Panc1 (cell line): Measurements from ENCODE around the gene FOXO4. TPM values are rescaled to one million over a fixed set of nuclear protein-coding genes. Genes with fewer than 3 reads are reported as not detected.

ENCODE experiments used
- ATAC-seq: fragments of 200-7000 bp; cut with Tn5 transposase; 2 replicates; pipeline ENCODE4 v1.9.1; 2020; ENCODE audit warnings: mild to moderate bottlenecking, moderate library complexity
- BruUV-seq: library from RNA; stranded (reverse); fragments of 400-500 nt; replicated peaks from 2 replicates; lab custom pipeline; 2021; lab: Mats Ljungman, UMichigan
- CTCF ChIA-PET: fragments of 300-600 bp; sonication (Branson Sonifier 250); formaldehyde crosslinking; loops from one replicate; lab custom pipeline; 2022; ENCODE audit warnings: antibody characterized with exemption; lab: Charles Lee
- POLR2A ChIA-PET: fragments of 300-600 bp; sonication (Branson Sonifier 250); formaldehyde crosslinking; loops from one replicate; lab custom pipeline; 2022; ENCODE audit warnings: antibody characterized with exemption; lab: Charles Lee
- DNase-seq: peaks from one replicate; pipeline ENCODE4 v3.0.0-alpha.2; 2010; ENCODE audit warnings: low read depth, low spot score
- H3K27ac ChIP-seq: 2 replicates; pipeline ENCODE4 v1.5.1; 2011; ENCODE audit warnings: mild to moderate bottlenecking, low read length, inconsistent platforms
- H3K27me3 ChIP-seq: fragments of 200-500 bp; sonication (Bioruptor generic); 2 replicates; pipeline ENCODE4 v1.6.0; 2014; ENCODE audit warnings: low read length, inconsistent platforms; ENCODE audit not compliant: control insufficient read depth, insufficient read depth
- H3K36me3 ChIP-seq: fragments of 200-500 bp; sonication (Bioruptor generic); 2 replicates; pipeline ENCODE4 v1.5.1; 2014; ENCODE audit warnings: inconsistent platforms, mild to moderate bottlenecking, low read length, moderate library complexity; ENCODE audit not compliant: control insufficient read depth, insufficient read depth
- H3K4me1 ChIP-seq: 2 replicates; pipeline ENCODE4 v1.5.1; 2011; ENCODE audit warnings: inconsistent platforms, mild to moderate bottlenecking, low read length, moderate library complexity; ENCODE audit not compliant: control insufficient read depth, insufficient read depth
- H3K4me3 ChIP-seq, 2 experiments: 2 replicates each; pipeline ENCODE4 v1.5.1; 2011 to 2012; ENCODE audit warnings: low read depth in 2 of 2, low read length in 2 of 2, mild to moderate bottlenecking in 2 of 2, inconsistent platforms in 1 of 2, moderate library complexity in 1 of 2
- H3K9me3 ChIP-seq: fragments of 200-500 bp; sonication (Bioruptor generic); 2 replicates; pipeline ENCODE4 v1.5.1; 2014; ENCODE audit warnings: low read depth, mild to moderate bottlenecking, inconsistent platforms, low read length, moderate library complexity; ENCODE audit not compliant: control insufficient read depth, insufficient read depth
- CTCF ChIP-seq: fragments of 450-650 bp; IDR thresholded peaks from 2 replicates; pipeline ENCODE4 v1.5.1; 2017; ENCODE audit warnings: mild to moderate bottlenecking
- POLR2AphosphoS5 ChIP-seq: IDR thresholded peaks from 2 replicates; pipeline ENCODE4 v1.6.1; 2012; ENCODE audit warnings: mild to moderate bottlenecking, low read depth, low read length, moderate library complexity
- REST ChIP-seq, 2 experiments: IDR thresholded peaks; 2 replicates each; pipeline ENCODE4 v1.6.1; 2011 to 2012; ENCODE audit warnings: low read depth in 2 of 2, control low read depth in 1 of 2, low read length in 1 of 2, mild to moderate bottlenecking in 1 of 2, moderate library complexity in 1 of 2; ENCODE audit not compliant: insufficient read depth in 1 of 2
- SIN3A ChIP-seq: IDR thresholded peaks from 2 replicates; pipeline ENCODE4 v1.6.1; 2012; ENCODE audit warnings: low read depth, mild to moderate bottlenecking, low read length, moderate library complexity, borderline replicate concordance; ENCODE audit not compliant: insufficient read depth
- TCF7L2 ChIP-seq: IDR thresholded peaks from 2 replicates; pipeline ENCODE4 v1.6.1; 2011; ENCODE audit warnings: mild to moderate bottlenecking, low read depth, low read length, inconsistent platforms
- in situ Hi-C: cut with HindIII; loops from 2 replicates; pipeline ENCODE4 v1.10.0; 2016; ENCODE audit warnings: low sequenced_read_pairs, low pct_unique_long_range_greater_than_20kb
- intact Hi-C: fragments of 100-400 bp; cut with micrococcal nuclease; formaldehyde crosslinking; loops from one replicate; pipeline ENCODE4 v1.10.0; 2022; ENCODE audit not compliant: unreplicated experiment
- total RNA-seq: library from RNA; stranded (reverse); gene quantifications from one replicate; pipeline ENCODE4 v1.2.1, GENCODE V29; 2021; ENCODE audit not compliant: unreplicated experiment

FOXO4 gene
- total RNA-seq, 1 experiment from 2014 or later = 2.9 TPM

GRCh38 chrX:71128915-71129765 lies 33.5 kb downstream of the FOXO4 start:
- Histone ChIP-seq H3K36me3 (no peaks in the 10 kb centered on the region; the same call in none of the 2 replicates), H3K27ac (no peak overlapping the region), H3K4me3 (no peak overlapping the region), H3K27me3 (no peaks in the 10 kb centered on the region), H3K9me3 (no peaks in the 10 kb centered on the region), H3K4me1 (no peaks in the 10 kb centered on the region)
- intact Hi-C loops = no loop called here
- in situ Hi-C loops = no loop called here
- ChIA-PET POLR2A (no interaction called here), CTCF (no interaction called here)
- DNase-seq = no peak
- BruUV-seq = no TSS peak
- ATAC-seq = peak; percentile 94
- TF ChIP-seq SIN3A (no peak), CTCF (peak; percentile 89)

- CTCF ChIA-PET = no interaction called here
Observed at GRCh38 chrX:71131510-71131909, 35.9 kb downstream of the FOXO4 start.

More at GRCh38 chrX:71131510-71131909, 35.9 kb downstream of the FOXO4 start:
- BruUV-seq = no TSS peak
- TF ChIP-seq SIN3A (no peak), REST (IDR thresholded peaks at IDR 0.05; ENCODE audit: insufficient read depth in 1 of 2, low read depth in 2 of 2, low read length in 1 of 2) (no peak), TCF7L2 (no peak), CTCF (no peak), POLR2AphosphoS5 (no peak)
- Histone ChIP-seq H3K27me3 (no peaks in the 10 kb centered on the region), H3K36me3 (no peaks in the 10 kb centered on the region; the same call in none of the 2 replicates), H3K4me1 (no peaks in the 10 kb centered on the region), H3K27ac (no peak overlapping the region), H3K4me3 (no peak overlapping the region), H3K9me3 (no peaks in the 10 kb centered on the region)
- no peak for DNase-seq
- intact Hi-C loops = no loop called here
- POLR2A ChIA-PET = no interaction called here
- in situ Hi-C loops = no loop called here
- ATAC-seq = no peak
